GM18951 (cell line): ENCODE results near the gene TMEM190.

ENCODE experiments used
- POLR2A ChIP-seq: IDR thresholded peaks from 4 replicates; pipeline ENCODE4 v1.6.1; 2011; ENCODE audit warnings: mild to moderate bottlenecking; ENCODE audit not compliant: insufficient read length, insufficient read depth; ENCODE audit errors: extremely low read depth
- in situ Hi-C: fragments of 300-500 bp; cut with MboI; formaldehyde crosslinking; loops from one replicate; pipeline ENCODE4 v1.12.0; 2022; ENCODE audit warnings: low sequenced_read_pairs, mixed read lengths, inconsistent platforms; ENCODE audit not compliant: unreplicated experiment

The TMEM190 gene

DNA sequence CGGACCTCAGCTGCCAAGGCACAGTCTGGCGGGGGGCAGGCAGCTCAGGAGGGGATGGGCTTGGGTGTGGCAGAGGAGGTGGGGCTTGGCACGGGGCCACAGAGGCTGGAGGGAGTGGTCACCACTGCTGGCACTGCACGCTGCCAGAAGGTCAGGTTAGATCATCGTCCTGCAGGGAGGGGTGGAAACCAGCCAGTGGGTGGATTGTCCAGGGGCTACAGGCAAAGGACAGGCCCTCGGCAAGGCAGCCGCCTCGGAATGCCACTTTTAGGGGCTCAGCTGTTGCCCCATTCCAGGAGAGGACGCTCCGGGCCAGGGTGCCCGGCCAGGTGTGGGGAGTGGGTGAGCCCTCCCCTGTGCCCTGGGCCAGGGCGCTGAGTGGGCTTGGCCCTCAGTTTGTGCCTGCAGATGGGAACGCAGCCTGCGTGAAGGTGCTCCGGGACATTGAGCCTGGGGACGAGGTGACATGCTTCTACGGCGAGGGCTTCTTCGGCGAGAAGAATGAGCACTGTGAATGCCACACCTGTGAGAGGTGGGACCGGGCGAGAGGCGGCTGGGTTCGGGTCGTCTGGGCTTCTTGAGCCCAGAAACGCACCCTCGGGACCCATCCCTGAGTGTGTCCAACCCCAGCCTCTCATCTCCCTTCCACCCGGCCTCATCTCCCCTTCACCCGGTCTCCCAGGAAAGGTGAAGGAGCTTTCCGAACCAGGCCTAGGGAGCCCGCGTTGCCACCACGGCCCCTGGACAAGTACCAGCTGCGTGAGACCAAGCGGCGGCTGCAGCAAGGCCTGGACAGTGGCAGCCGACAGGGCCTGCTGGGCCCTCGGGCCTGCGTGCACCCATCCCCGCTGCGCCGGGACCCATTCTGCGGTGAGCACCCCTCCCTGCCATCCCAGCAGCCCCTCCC, 30.6 kb upstream of the TMEM190 start:
- TF ChIP-seq POLR2A = no peak
- in situ Hi-C loops = no loop called here

- TF ChIP-seq POLR2A = no peak
- in situ Hi-C loops = no loop called here
These were observed 29.7 kb upstream of the TMEM190 start for GRCh38 chr19:55346725-55347441.

- in situ Hi-C loops = no loop called here
- TF ChIP-seq POLR2A = no peak
These were observed 29.1 kb upstream of the TMEM190 start for GRCh38 chr19:55347442-55348009.

- in situ Hi-C loops = no loop called here
- TF ChIP-seq POLR2A = no peak
These were observed 28.1 kb upstream of the TMEM190 start for GRCh38 chr19:55348317-55349034.

GRCh38 chr19:55350620-55351315, 25.9 kb upstream of the TMEM190 start:
- TF ChIP-seq POLR2A = no peak

GRCh38 chr19:55352040-55352439, 24.6 kb upstream of the TMEM190 start:
- in situ Hi-C loops = no loop called here
- no peak for TF ChIP-seq POLR2A

More at GRCh38 chr19:55350620-55351315, 25.9 kb upstream of the TMEM190 start:
- in situ Hi-C loops = no loop called here

- in situ Hi-C loops = no loop called here
- no peak for TF ChIP-seq POLR2A
These were observed 24.0 kb upstream of the TMEM190 start for GRCh38 chr19:55352549-55353145.

GRCh38 chr19:55353356-55353802, 23.2 kb upstream of the TMEM190 start:
- no peak for TF ChIP-seq POLR2A
- in situ Hi-C loops = no loop called here

GRCh38 chr19:55353803-55354697, 22.6 kb upstream of the TMEM190 start:
- no peak for TF ChIP-seq POLR2A

GRCh38 chr19:55354698-55355212, 21.9 kb upstream of the TMEM190 start, which contains the start of gene COX6B2:
Gene COX6B2, minus strand, starts transcription at chr19:55354719. Its CDS starts 198 bp downstream, at chr19:55354521.
- no peak for TF ChIP-seq POLR2A
- in situ Hi-C loops = no loop called here

More at GRCh38 chr19:55353803-55354697, 22.6 kb upstream of the TMEM190 start:
- in situ Hi-C loops = no loop called here
